ENCODE results near the gene WASHC2C. TPM values are rescaled to one million over a fixed set of nuclear protein-coding genes. Genes with fewer than 3 reads are reported as not detected.
"Not testable (repeated sequence)": the region's sequence is repeated elsewhere in the genome, so short reads cannot be mapped to it uniquely, and the experiment has no call there.

The WASHC2C gene
- total and polyA plus RNA-seq, 2 donors (not counting 1 experiment from before 2014, with no cell fraction given): 32.5 to 75.7 TPM

DNA sequence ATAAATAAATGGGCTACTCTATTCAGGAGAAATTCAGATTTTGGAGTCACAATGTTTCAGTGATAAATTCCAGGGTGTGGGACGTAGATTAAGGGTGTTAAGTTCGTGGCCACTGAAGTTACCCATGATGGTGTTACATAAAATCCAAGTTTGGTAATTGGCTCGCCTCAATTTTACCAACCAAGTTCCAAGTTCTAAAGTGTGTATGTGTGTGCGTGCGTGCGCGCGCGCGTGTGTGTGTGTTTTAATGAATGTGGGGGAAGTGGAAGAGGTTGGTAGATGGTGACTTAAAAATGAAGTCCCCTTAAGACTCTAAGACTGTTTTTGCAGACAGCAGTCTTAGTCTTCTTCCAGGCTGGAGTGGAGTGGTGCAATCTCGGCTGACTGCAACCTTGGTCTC lies 3.2 kb upstream of the WASHC2C start:
- H2AFZ ChIP-seq (ENCODE audit: insufficient read depth, low read depth, low read length, poor library complexity, severe bottlenecking); DNase-seq; H3K27me3 ChIP-seq (replicated peaks in 1 of 4; ENCODE audit: control extremely low read depth in 1 of 4, control insufficient read depth in 3 of 4, insufficient read depth in 4 of 4, low read length in 3 of 4); H3K36me3 ChIP-seq (replicated peaks in 1 of 2; ENCODE audit: control extremely low read depth in 1 of 2, control insufficient read depth in 1 of 2, extremely low read depth in 1 of 2, insufficient read depth in 2 of 2, low read length in 1 of 2); H3K9ac ChIP-seq (ENCODE audit: low read length); intact Hi-C loops (cut with micrococcal nuclease); ATAC-seq (ENCODE audit: low read depth); H3K79me2 ChIP-seq (ENCODE audit: control insufficient read depth, insufficient read depth, low read length); POLR2A ChIA-PET; H3K9me3 ChIP-seq (ENCODE audit: control extremely low read depth in 1 of 3, control insufficient read depth in 2 of 3, insufficient read depth in 1 of 3, low read length in 2 of 3); H3K4me3 Mint-ChIP-seq; H3K4me1 ChIP-seq (ENCODE audit: control insufficient read depth in 2 of 2, insufficient read depth in 2 of 2, low read length in 2 of 2); H4K20me1 ChIP-seq (ENCODE audit: control insufficient read depth, insufficient read depth, low read length, poor library complexity, severe bottlenecking); H3K4me2 ChIP-seq (replicated peaks; ENCODE audit: low read depth, low read length, poor library complexity, severe bottlenecking); H3K27ac Mint-ChIP-seq; H3K4me3 ChIP-seq (ENCODE audit: control extremely low read depth in 1 of 5, extremely low read depth in 1 of 5, insufficient read depth in 1 of 5, low read depth in 2 of 5, low read length in 4 of 5); H3K27ac ChIP-seq (ENCODE audit: low read length in 2 of 2); H3K27me3 Mint-ChIP-seq; CTCF ChIA-PET; H3K9me3 Mint-ChIP-seq (ENCODE audit: insufficient read depth); H3K4me1 Mint-ChIP-seq: not testable (repeated sequence)
- whole genome bisulfite sequencing (ENCODE audit: insufficient coverage): 100% methylated on average over 2 of the region's 11 CpGs

DNA sequence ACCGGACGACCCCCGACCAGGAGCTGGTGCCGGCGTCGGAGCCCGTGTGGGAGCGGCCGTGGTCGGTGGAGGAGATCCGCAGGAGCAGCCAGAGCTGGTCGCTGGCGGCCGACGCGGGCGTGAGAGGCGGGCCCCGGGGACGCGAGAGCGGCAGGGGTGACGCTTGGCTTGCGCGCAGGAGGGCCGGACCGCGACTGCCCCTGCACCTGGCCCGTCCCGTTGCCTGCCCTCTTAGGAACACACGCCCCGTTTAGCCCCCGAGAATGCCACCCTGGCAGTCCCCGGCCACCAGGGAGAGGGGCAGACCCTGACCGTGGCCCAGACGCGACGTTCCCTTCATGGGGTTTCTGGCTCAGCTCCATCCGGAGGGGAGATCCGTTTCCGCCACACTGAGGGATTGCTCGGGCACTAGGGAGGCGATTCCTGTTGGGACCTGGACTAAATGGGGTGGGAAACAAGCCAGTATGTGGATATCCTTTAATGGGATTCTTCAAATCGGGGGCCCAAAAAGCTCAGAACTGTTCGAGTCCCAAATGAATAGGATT lies 427 bp downstream of the WASHC2C start:
- H3K4me1 ChIP-seq (ENCODE audit: control insufficient read depth in 2 of 2, insufficient read depth in 2 of 2, low read length in 2 of 2); H3K27me3 Mint-ChIP-seq; H3K27me3 ChIP-seq (replicated peaks in 1 of 4; ENCODE audit: control extremely low read depth in 1 of 4, control insufficient read depth in 3 of 4, insufficient read depth in 4 of 4, low read length in 3 of 4); H3K9me3 Mint-ChIP-seq (ENCODE audit: insufficient read depth); H3K36me3 ChIP-seq (replicated peaks in 1 of 2; ENCODE audit: control extremely low read depth in 1 of 2, control insufficient read depth in 1 of 2, extremely low read depth in 1 of 2, insufficient read depth in 2 of 2, low read length in 1 of 2); H3K79me2 ChIP-seq (ENCODE audit: control insufficient read depth, insufficient read depth, low read length); H3K9me3 ChIP-seq (ENCODE audit: control extremely low read depth in 1 of 3, control insufficient read depth in 2 of 3, insufficient read depth in 1 of 3, low read length in 2 of 3); POLR2A ChIA-PET; H4K20me1 ChIP-seq (ENCODE audit: control insufficient read depth, insufficient read depth, low read length, poor library complexity, severe bottlenecking); H3K4me1 Mint-ChIP-seq; DNase-seq: not testable (repeated sequence)
- Histone ChIP-seq H2AFZ (ENCODE audit: insufficient read depth, low read depth, low read length, poor library complexity, severe bottlenecking) (peak overlapping the region; percentile 81), H3K9ac (ENCODE audit: low read length) (peak overlapping the region; percentile 68), H3K4me3 (ENCODE audit: control extremely low read depth in 1 of 5, extremely low read depth in 1 of 5, insufficient read depth in 1 of 5, low read depth in 2 of 5, low read length in 4 of 5) (peak overlapping the region in 4 of 5 experiments; percentile 55 to 77 (median 65)), H3K4me2 (replicated peaks; ENCODE audit: low read depth, low read length, poor library complexity, severe bottlenecking) (peak overlapping the region; percentile 72), H3K27ac (ENCODE audit: low read length in 2 of 2) (peak overlapping the region; percentile 3 to 64)
- peak; percentile 56 for ATAC-seq (ENCODE audit: low read depth)
- 0% methylated on average over 3 of the region's 45 CpGs for WGBS (ENCODE audit: insufficient coverage)
- peak overlapping the region; percentile 97 for H3K27ac Mint-ChIP-seq
- intact Hi-C loops (cut with micrococcal nuclease): loop anchor here (5.0 kb wide), 2 partner anchors 135 to 265 kb away; no protein-coding TSS in a partner anchor
- peak overlapping the region; percentile 89 for H3K4me3 Mint-ChIP-seq
- CTCF ChIA-PET: interaction anchor here (1.2 to 3.3 kb wide), 2 partner anchors 55 to 263 kb away, joined by 3 to 14 read pairs; partner anchors contain the start of gene ZFAND4

DNA sequence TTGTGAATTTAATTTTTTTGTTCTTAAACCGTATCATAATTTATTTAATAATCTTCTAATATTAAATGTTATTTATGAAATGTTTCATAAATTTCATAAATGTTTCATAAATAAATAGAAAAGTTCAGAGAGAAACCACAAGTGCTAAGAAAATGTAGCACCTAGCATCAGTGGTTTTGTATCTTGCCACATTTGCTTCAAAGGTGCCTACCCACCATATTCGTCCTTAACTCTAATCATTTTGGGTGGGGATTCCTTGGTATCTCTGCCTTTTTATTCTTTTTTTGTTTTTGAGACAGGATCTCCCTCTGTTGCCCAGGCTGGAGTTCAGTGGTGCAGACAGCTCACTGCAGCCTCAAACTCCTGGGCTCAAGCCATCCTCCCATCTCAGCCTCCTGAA lies 7.4 kb downstream of the WASHC2C start:
- POLR2A ChIA-PET; H3K27me3 Mint-ChIP-seq; H3K27me3 ChIP-seq (replicated peaks in 1 of 4; ENCODE audit: control extremely low read depth in 1 of 4, control insufficient read depth in 3 of 4, insufficient read depth in 4 of 4, low read length in 3 of 4); DNase-seq; H3K79me2 ChIP-seq (ENCODE audit: control insufficient read depth, insufficient read depth, low read length); H3K9ac ChIP-seq (ENCODE audit: low read length); H3K4me1 ChIP-seq (ENCODE audit: control insufficient read depth in 2 of 2, insufficient read depth in 2 of 2, low read length in 2 of 2); H3K4me3 ChIP-seq (ENCODE audit: control extremely low read depth in 1 of 5, extremely low read depth in 1 of 5, insufficient read depth in 1 of 5, low read depth in 2 of 5, low read length in 4 of 5); H2AFZ ChIP-seq (ENCODE audit: insufficient read depth, low read depth, low read length, poor library complexity, severe bottlenecking); H4K20me1 ChIP-seq (ENCODE audit: control insufficient read depth, insufficient read depth, low read length, poor library complexity, severe bottlenecking); H3K36me3 ChIP-seq (replicated peaks in 1 of 2; ENCODE audit: control extremely low read depth in 1 of 2, control insufficient read depth in 1 of 2, extremely low read depth in 1 of 2, insufficient read depth in 2 of 2, low read length in 1 of 2); H3K9me3 Mint-ChIP-seq (ENCODE audit: insufficient read depth); H3K27ac Mint-ChIP-seq; H3K9me3 ChIP-seq (ENCODE audit: control extremely low read depth in 1 of 3, control insufficient read depth in 2 of 3, insufficient read depth in 1 of 3, low read length in 2 of 3); H3K4me1 Mint-ChIP-seq; H3K4me3 Mint-ChIP-seq; H3K27ac ChIP-seq (ENCODE audit: low read length in 2 of 2); ATAC-seq (ENCODE audit: low read depth); H3K4me2 ChIP-seq (replicated peaks; ENCODE audit: low read depth, low read length, poor library complexity, severe bottlenecking): not testable (repeated sequence)
- CTCF ChIA-PET: interaction anchor here (1.1 kb wide), 2 partner anchors 270 to 484 kb away, joined by 4 read pairs; no protein-coding TSS in a partner anchor
- intact Hi-C loops (cut with micrococcal nuclease): loop anchor here (2.0 kb wide), 1 partner anchor 484 kb away; no protein-coding TSS in a partner anchor
- WGBS (ENCODE audit: insufficient coverage): no CpG with 5 or more reads among the region's 2 CpGs
